GM06990 (cell line): ENCODE results near the gene FLNA.

ENCODE experiments used
- DNase-seq: peaks from one replicate; pipeline ENCODE4 v3.0.0-alpha.2; 2011; ENCODE audit not compliant: insufficient read length; ENCODE audit errors: extremely low read depth
- H3K27me3 ChIP-seq: replicated peaks from 2 replicates; pipeline ENCODE4 v1.6.0; 2011; ENCODE audit warnings: low read length; ENCODE audit not compliant: control insufficient read depth, insufficient read depth
- H3K36me3 ChIP-seq: 2 replicates; pipeline ENCODE4 v1.5.1; 2011; ENCODE audit warnings: low read length; ENCODE audit not compliant: control insufficient read depth, insufficient read depth
- H3K4me3 ChIP-seq: replicated peaks from 2 replicates; pipeline ENCODE4 v1.5.1; 2011; ENCODE audit warnings: low read depth, mild to moderate bottlenecking, control low read depth, low read length
- CTCF ChIP-seq: IDR thresholded peaks from 2 replicates; pipeline ENCODE4 v1.5.1; 2011; ENCODE audit warnings: low read length, control low read depth, mild to moderate bottlenecking, inconsistent platforms; ENCODE audit not compliant: insufficient read depth, poor library complexity, severe bottlenecking

Gene FLNA

GRCh38 chrX:154374313-154375155 lies at the start of gene FLNA:
Gene FLNA, minus strand, starts transcription at chrX:154374634. Its CDS starts 3,389 bp downstream, at chrX:154371245.
- no peaks in the 10 kb centered on the region for H3K27me3 ChIP-seq
- DNase-seq: peak; percentile 65
- peak; percentile 10 for TF ChIP-seq CTCF
- peak within 1 kb of the TSS; percentile 56 for H3K4me3 ChIP-seq
- no peaks in the 10 kb centered on the region for H3K36me3 ChIP-seq

- Histone ChIP-seq H3K27me3 (no peaks in the 10 kb centered on the region), H3K36me3 (no peaks in the 10 kb centered on the region), H3K4me3 (no peak overlapping the region)
- DNase-seq: no peak
- no peak for TF ChIP-seq CTCF
Observed at GRCh38 chrX:154420402-154420756, 45.9 kb upstream of the FLNA start.

GRCh38 chrX:154419688-154420401 lies 45.4 kb upstream of the FLNA start:
- Histone ChIP-seq H3K36me3 (no peaks in the 10 kb centered on the region), H3K4me3 (no peak overlapping the region), H3K27me3 (no peaks in the 10 kb centered on the region)
- no peak for TF ChIP-seq CTCF
- DNase-seq: no peak

- no peak overlapping the region for H3K4me3 ChIP-seq
- no peak for DNase-seq
- TF ChIP-seq CTCF: no peak
- no peaks in the 10 kb centered on the region for H3K36me3 ChIP-seq
- H3K27me3 ChIP-seq: no peaks in the 10 kb centered on the region
Observed at GRCh38 chrX:154419189-154419588, 44.8 kb upstream of the FLNA start.

- DNase-seq: no peak
- Histone ChIP-seq H3K36me3 (no peaks in the 10 kb centered on the region; the same call in 1 of the 2 replicates), H3K4me3 (no peak overlapping the region), H3K27me3 (no peaks in the 10 kb centered on the region)
- TF ChIP-seq CTCF: no peak
Observed at GRCh38 chrX:154417157-154417556, 42.7 kb upstream of the FLNA start.
